Inflammatory macrophage treated with lipopolysaccharide for 1 hour (primary cell): ENCODE results near the gene CGB2.
A peak's percentile ranks its signal among the peaks of the same experiment; 100 is the strongest.
"Not testable (repeated sequence)": the region's sequence is repeated elsewhere in the genome, so short reads cannot be mapped to it uniquely, and the experiment has no call there.

ENCODE experiments used
- DNase-seq, 2 donors: peaks; one replicate each; pipeline ENCODE4 v3.0.0-alpha.2; 2020 to 2022

Gene CGB2

DNA sequence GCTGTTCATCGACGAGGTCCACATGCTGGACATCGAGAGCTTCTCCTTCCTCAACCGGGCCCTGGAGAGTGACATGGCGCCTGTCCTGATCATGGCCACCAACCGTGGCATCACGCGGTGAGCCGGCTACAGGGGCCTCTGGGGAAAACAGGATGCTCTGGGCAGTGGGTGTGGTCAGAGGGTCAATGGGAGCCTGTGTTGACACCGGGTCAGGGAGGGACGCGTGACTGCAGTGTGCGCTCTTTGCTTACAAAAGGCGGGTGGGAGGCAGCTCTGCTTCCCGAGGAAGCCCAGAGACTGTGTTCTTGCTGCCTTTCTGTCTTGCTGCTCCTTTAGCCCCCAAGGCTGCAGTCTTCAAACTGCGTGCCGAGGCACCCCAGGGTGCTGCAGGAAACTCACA lies 20.5 kb upstream of the CGB2 start:
- DNase-seq, result no peak

- no peak for DNase-seq
Observed at GRCh38 chr19:49014123-49014869, 17.4 kb upstream of the CGB2 start.

- no peak for DNase-seq
Observed at GRCh38 chr19:49014870-49015255, 16.8 kb upstream of the CGB2 start.

DNA sequence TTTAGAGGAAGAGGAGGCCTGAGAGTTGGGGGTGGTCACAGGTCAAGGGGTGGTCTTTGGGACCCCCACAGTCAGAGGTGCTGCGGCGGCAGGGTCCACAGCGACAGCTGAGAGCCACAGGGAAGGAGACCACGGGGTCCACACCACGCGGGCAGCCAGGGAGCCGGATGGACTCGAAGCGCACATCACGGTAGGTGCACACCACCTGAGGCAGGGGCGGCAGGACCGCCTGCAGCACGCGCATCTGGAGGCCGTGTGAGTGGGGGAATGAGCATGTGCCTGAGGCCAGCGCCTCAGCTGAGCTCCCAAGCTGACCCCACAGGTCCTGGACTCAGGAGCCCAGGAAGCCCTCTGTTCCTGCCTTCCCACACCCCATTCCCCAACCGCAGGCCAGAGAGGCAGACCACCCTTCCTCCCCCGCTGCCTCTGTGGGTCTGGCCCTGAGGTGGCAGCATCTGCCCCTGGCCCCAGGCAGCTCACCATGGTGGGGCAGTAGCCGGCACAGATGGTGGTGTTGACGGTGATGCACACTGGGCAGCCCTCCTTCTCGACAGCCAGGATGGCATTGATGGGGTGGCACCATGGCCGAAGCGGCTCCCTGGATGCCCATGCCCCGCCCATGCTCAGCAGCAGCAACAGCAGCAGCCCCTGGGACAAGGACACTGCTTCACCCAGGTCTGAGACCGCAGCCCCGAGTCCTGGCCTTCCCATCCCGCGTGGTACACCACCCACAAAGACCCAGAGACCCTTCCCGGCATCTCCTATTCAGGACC lies 15.4 kb upstream of the CGB2 start:
- DNase-seq, result no peak

DNA sequence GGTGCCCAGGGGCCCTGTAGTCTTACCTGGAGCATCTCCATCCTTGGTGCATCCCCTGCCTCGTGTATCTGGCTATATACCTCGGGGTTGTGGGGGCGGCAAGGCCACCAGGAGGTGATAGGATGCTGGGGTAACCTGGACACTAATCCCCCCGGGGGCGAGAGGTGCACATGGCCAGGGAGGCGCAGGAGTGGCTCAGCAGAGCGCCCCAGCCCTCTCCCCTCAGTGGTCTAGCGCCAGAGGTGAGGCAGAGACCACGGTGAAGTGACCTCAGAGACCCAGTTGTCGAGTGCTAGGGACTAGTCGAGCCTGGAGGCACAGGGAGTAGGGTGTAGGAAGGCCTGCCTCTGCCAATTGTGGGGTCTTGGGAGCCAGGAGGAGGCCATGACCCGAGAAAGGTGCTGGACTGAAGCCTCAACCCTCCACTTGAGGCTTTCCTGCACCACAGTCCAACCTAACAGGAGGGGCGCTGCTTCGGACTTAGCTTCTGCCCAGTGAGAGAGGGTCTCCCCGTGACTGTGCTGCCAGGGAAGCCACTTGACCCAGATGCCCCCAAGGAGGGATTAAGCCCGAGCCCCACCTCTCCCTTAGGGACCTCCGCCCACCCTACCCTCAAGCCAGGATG lies 14.5 kb upstream of the CGB2 start, which contains the start of gene LHB:
TSS of gene LHB (minus strand) at position 51 of the 625 bp plus-strand sequence. CDS start at position 41, 10 bp downstream.
- DNase-seq, result no peak

- peak; percentile 18 to 45 for DNase-seq
Observed at GRCh38 chr19:49017666-49018351, 13.9 kb upstream of the CGB2 start.

DNA sequence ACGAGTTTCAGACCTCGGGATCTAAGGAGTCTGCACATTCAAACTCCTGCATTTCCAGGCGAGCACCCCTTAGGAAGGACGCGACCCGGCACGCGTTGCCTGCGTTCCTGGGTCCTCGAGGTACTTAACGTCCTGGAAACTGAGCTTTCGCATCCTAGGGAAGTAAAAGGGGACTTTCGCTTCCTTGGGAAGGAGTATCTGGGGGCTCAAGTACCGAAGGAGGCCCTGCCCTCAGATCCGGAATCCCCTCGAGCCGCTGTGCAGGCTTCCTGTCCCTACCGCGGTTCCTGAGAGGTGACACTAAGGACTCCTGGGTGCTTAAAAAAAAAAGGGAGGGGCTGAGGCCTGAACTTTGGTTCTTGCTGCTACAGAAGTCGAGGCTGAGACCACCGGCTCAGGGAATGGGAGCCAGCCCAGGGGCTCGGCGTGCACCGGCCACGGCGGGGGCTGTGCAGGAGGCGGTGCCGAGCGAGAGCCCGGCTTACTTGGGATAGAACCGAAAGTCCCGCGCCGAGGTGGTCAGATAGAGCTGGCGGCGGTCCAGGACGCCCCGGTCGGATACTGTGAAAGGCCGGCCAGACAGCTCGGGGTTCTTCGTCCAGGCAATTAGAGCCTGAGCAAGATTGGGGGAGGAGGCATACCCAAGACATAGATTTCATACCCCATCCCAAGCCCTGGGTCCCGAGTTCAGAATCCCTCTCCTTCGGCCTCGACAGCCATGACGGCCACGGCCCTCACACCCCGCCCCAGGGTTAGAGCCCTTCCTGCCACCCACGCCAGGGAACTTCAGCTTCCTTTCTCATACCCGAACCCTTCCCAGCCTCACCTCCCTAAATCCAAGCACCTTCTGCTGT lies 13.1 kb upstream of the CGB2 start:
- DNase-seq, result peak in 1 of 2 donors; percentile 3

GRCh38 chr19:49019242-49019932 lies 12.3 kb upstream of the CGB2 start:
- peak in 1 of 2 donors; percentile 47 for DNase-seq

GRCh38 chr19:49020342-49020741 lies 11.3 kb upstream of the CGB2 start:
- DNase-seq, result no peak

GRCh38 chr19:49020931-49021895 lies 10.5 kb upstream of the CGB2 start:
- peak; percentile 23 to 57 for DNase-seq

- peak in 1 of 2 donors; percentile 3 for DNase-seq
Observed at GRCh38 chr19:49022116-49022515, 9.6 kb upstream of the CGB2 start.

DNA sequence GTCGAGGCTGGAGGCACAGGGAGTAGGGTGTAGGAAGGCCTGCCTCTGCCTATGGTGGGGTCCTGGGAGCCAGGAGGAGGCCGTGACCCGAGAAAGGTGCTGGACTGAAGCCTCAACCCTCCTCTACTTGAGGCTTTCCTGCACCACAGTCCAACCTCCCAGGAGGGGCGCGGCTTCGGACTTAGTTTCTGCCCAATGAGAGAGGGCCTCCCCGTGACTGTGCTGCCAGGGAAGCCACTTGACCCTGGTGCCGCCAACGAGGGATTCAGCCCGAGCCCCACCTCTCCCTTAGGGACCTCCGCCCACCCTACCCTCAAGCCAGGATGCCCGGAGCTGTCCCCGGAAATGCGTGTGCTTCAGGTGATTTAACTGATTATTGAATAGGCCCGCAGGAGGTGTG lies 7.5 kb upstream of the CGB2 start, which contains the start of gene CGB3:
TSS of gene CGB3 (minus strand) at position 101 of the 400 bp plus-strand sequence. CDS start 362 bp downstream, outside the sequence.
- DNase-seq, result not testable (repeated sequence)

- DNase-seq, result not testable (repeated sequence)
Observed at GRCh38 chr19:49025088-49025487, 6.6 kb upstream of the CGB2 start.

GRCh38 chr19:49025599-49025998 lies 6.1 kb upstream of the CGB2 start:
- DNase-seq, result not testable (repeated sequence)

- not testable (repeated sequence) for DNase-seq
Observed at GRCh38 chr19:49028686-49029085, 3.0 kb upstream of the CGB2 start.

DNA sequence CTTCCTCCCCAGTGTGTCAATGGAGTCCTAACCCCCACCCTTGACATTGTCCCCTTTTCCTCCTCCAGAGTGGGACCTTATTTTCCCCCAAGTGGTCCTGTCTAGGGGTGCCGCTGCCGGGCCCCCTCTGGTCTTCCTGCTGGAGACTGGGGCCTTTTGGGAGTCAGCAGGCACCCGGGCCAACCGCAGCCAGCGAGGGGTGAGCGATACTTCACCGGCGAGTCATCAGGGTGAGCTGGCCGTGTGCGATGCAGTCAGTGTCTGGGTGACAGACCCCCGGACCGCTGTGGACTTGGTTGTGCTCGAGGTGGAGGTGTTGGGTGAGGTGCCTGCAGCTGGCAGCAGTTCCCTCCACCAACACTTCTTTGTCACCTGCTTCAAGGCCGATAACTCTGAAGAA lies 1.9 kb upstream of the CGB2 start:
- DNase-seq, result not testable (repeated sequence)

DNA sequence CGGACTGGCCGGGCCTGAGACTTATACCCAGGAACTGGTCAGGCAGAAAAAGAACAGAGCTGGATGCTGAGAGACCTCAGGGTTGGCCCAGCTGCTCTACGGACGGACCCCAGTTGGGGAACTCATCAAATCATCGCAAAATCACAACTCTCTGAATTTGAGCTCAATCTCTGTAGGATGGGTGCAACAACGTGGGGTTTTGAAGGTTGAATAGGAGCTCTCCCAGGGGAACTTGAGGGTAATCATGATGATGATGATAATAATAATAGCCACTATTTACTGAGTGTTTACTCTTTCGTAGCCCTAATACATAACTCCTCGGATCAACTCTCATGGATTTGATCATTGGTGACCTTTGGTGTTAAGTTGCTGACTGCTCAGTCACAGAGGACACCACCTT lies 1.4 kb upstream of the CGB2 start:
- not testable (repeated sequence) for DNase-seq

GRCh38 chr19:49036815-49037214 lies 5.1 kb downstream of the CGB2 start, which contains the start of gene CGB1:
CGB1 (minus strand) TSS chr19:49036895; CDS start chr19:49036711, 184 bp downstream.
- peak in 1 of 2 donors; percentile 48 for DNase-seq

- not testable (repeated sequence) for DNase-seq
Observed at GRCh38 chr19:49038111-49038510, 6.4 kb downstream of the CGB2 start.
